GM12878 (cell line): Measurements from ENCODE around the gene PREX1. TPM values are rescaled to one million over a fixed set of nuclear protein-coding genes. Genes with fewer than 3 reads are reported as not detected.

Experiments used
- ATAC-seq: fragments of 200-7000 bp; cut with Tn5 transposase; 3 replicates; pipeline ENCODE4 v1.9.1; 2020; ENCODE audit warnings: mild to moderate bottlenecking, moderate library complexity
- BruUV-seq: library from RNA; stranded (reverse); fragments of 400-500 nt; replicated peaks from 2 replicates; lab custom pipeline; 2021; lab: Mats Ljungman, UMichigan
- CTCF ChIA-PET: fragments of 300-600 bp; sonication (Branson Sonifier 250); formaldehyde crosslinking; extraction: SDS; loops from one replicate; lab custom pipeline; 2021; ENCODE audit warnings: inconsistent platforms; lab: Yijun Ruan, JAX
- POLR2A ChIA-PET: fragments of 350-600 bp; formaldehyde crosslinking; extraction: SDS; loops from one replicate; lab custom pipeline; 2021; ENCODE audit warnings: inconsistent platforms; lab: Charles Lee
- RAD21 ChIA-PET: fragments of 300-600 bp; sonication (Branson Sonifier 250); formaldehyde crosslinking; loops from one replicate; lab custom pipeline; 2023; ENCODE audit warnings: antibody characterized with exemption; ENCODE audit not compliant: unreplicated experiment; lab: Charles Lee
- SMC1A ChIA-PET: fragments of 300-600 bp; sonication (Branson Sonifier 250); formaldehyde crosslinking; loops from one replicate; lab custom pipeline; 2023; ENCODE audit not compliant: unreplicated experiment, uncharacterized antibody; lab: Charles Lee
- DNase-seq: peaks from one replicate; pipeline ENCODE4 v3.0.0-alpha.2; 2011; ENCODE audit warnings: low read depth, low spot score
- FAIRE-seq: peaks from 3 replicates; lab custom pipeline; 2011; peaks lifted over from hg19 to GRCh38; lab: Jason Lieb, UNC
- H2AFZ ChIP-seq: 2 replicates; pipeline ENCODE4 v1.6.0; 2011; ENCODE audit warnings: low read depth, low read length, control low read depth; ENCODE audit not compliant: control insufficient read depth
- H3K27ac ChIP-seq: 2 replicates; pipeline ENCODE4 v1.5.1; 2011; ENCODE audit warnings: control low read depth; ENCODE audit not compliant: control insufficient read depth, insufficient read depth
- H3K27me3 ChIP-seq, 2 experiments: replicated peaks in 1 of 2; 2 replicates each; pipeline versions ENCODE4 v1.6.0 to v1.6.1; 2011; ENCODE audit warnings: low read length in 1 of 2; ENCODE audit not compliant: control insufficient read depth in 2 of 2, insufficient read depth in 2 of 2
- H3K36me3 ChIP-seq, 2 experiments: 2 replicates each; pipeline ENCODE4 v1.5.1; 2011; ENCODE audit warnings: low read length in 1 of 2; ENCODE audit not compliant: control insufficient read depth in 2 of 2, insufficient read depth in 2 of 2
- H3K4me1 ChIP-seq: 2 replicates; pipeline ENCODE4 v1.6.1; 2011; ENCODE audit warnings: mild to moderate bottlenecking, low read length, moderate library complexity, mixed read lengths; ENCODE audit not compliant: control insufficient read depth, insufficient read depth
- H3K4me2 ChIP-seq: 2 replicates; pipeline ENCODE4 v1.6.0; 2011; ENCODE audit warnings: control low read depth; ENCODE audit not compliant: control insufficient read depth, insufficient read depth
- H3K4me3 ChIP-seq: fragments of 200-600 bp; sonication (generic); 2 replicates; pipeline ENCODE4 v1.5.1; 2016
- H3K79me2 ChIP-seq: 2 replicates; pipeline ENCODE4 v1.6.0; 2011; ENCODE audit warnings: low read length; ENCODE audit not compliant: control insufficient read depth, insufficient read depth
- H3K9ac ChIP-seq: 2 replicates; pipeline ENCODE4 v1.8.0; 2011; ENCODE audit warnings: low read length, control low read depth, mixed read lengths; ENCODE audit not compliant: control insufficient read depth, insufficient read depth
- H3K9me3 ChIP-seq: replicated peaks from 3 replicates; pipeline ENCODE4 v1.5.1; 2011; ENCODE audit warnings: mild to moderate bottlenecking, low read length; ENCODE audit not compliant: control insufficient read depth, insufficient read depth
- H4K20me1 ChIP-seq: 2 replicates; pipeline ENCODE4 v1.6.0; 2011; ENCODE audit not compliant: control insufficient read depth, insufficient read depth
- BCL11A ChIP-seq: IDR thresholded peaks from 2 replicates; pipeline ENCODE4 v1.6.1; 2011; ENCODE audit warnings: low read depth, low read length
- CEBPB ChIP-seq, 2 experiments: fragments of 150-350 bp in 1 of 2; IDR thresholded peaks; 2 replicates each; pipeline ENCODE4 v1.6.1; 2012 to 2014; ENCODE audit warnings: low read depth in 2 of 2, low read length in 2 of 2, borderline replicate concordance in 1 of 2, inconsistent platforms in 1 of 2
- MYB ChIP-seq: fragments of 150-350 bp; IDR thresholded peaks from 2 replicates; pipeline ENCODE4 v1.6.1; 2014; ENCODE audit warnings: mild to moderate bottlenecking, low read depth, low read length, borderline replicate concordance
- TAF1 ChIP-seq: IDR thresholded peaks from 2 replicates; pipeline ENCODE4 v1.6.1; 2011; ENCODE audit warnings: mild to moderate bottlenecking, low read depth, low read length, borderline replicate concordance
- TARDBP ChIP-seq: IDR thresholded peaks from 2 replicates; pipeline ENCODE4 v1.6.1; 2016; ENCODE audit warnings: borderline replicate concordance
- TBL1XR1 ChIP-seq: IDR thresholded peaks from 2 replicates; pipeline ENCODE4 v1.6.1; 2012; ENCODE audit warnings: low read depth, low read length, improper control_type of control experiment
- TCF3 ChIP-seq: IDR thresholded peaks from 2 replicates; pipeline ENCODE4 v1.6.1; 2012; ENCODE audit warnings: low read depth, mild to moderate bottlenecking, low read length, borderline replicate concordance; ENCODE audit not compliant: insufficient read depth
- WGBS: methylation state at CpG from one replicate; pipeline ENCODE4 v1.1.6; 2016; ENCODE audit warnings: low lambda C conversion rate; ENCODE audit not compliant: insufficient replicate concordance, insufficient coverage; ENCODE audit errors: missing lambda C conversion rate; 5-methylcytosine and 5-hydroxymethylcytosine counted together
- in situ Hi-C: fragments of 300-500 bp; cut with MboI; formaldehyde crosslinking; loops from 9 replicates; pipeline ENCODE4 v1.14.3; 2018; ENCODE audit warnings: mixed read lengths
- intact Hi-C: fragments of 100-400 bp; cut with micrococcal nuclease; formaldehyde crosslinking; loops from one replicate; pipeline ENCODE4 v1.14.2; 2022; ENCODE audit not compliant: unreplicated experiment
- polyA plus RNA-seq, 11 experiments: library from polyadenylated mRNA; depleted of rRNA in 4 of 11; unstranded in 6 of 11; stranded (reverse) in 5 of 11; fragments of >200 nt; fragmentation: Nextera tagmentation in 4 of 11; fragmentation: Illumina TruSeq in 1 of 11; extraction: Ambion mirVana in 4 of 11; extraction: Trizol in 1 of 11; gene quantifications; 1 replicate in 1 of 11; 2 replicates in 10 of 11; pipeline versions ENCODE4 v1.2.1 to v1.2.3, GENCODE V29; 2011 to 2016; ENCODE audit warnings: inconsistent platforms in 2 of 11, missing spikeins in 2 of 11, low read depth in 1 of 11
- total RNA-seq, 4 experiments: library from RNA; depleted of rRNA in 3 of 4; stranded (reverse); fragments of >200 nt in 3 of 4; fragmentation: Illumina TruSeq in 1 of 4; extraction: Trizol in 1 of 4; gene quantifications; 2 replicates each; pipeline versions ENCODE4 v1.2.1 to v1.2.3, GENCODE V29; 2013 to 2021

Gene PREX1
- total and polyA plus RNA-seq, 10 of the 15 experiments (the other 5 are each of a cell fraction or from before 2014, with no cell fraction given): 2.6 to 114 (median 38.9) TPM

GRCh38 chr20:48619126-48620101 lies 208.4 kb downstream of the PREX1 start:
- ChIA-PET SMC1A (interaction anchor here (0.8 to 2.6 kb wide), 18 partner anchors 8 to 955 kb away, joined by 3 to 14 read pairs (median 4); no protein-coding TSS in a partner anchor), POLR2A (no interaction called here), RAD21 (interaction anchor here (1.1 to 3.1 kb wide), 26 partner anchors 10 to 957 kb away, joined by 3 to 45 read pairs (median 5); no protein-coding TSS in a partner anchor), CTCF (interaction anchor here (1.0 to 3.5 kb wide), 38 partner anchors 9 to 970 kb away, joined by 3 to 59 read pairs (median 6); partner anchors contain the start of gene SULF2)
- no peaks in the 10 kb centered on the region for H4K20me1 ChIP-seq
- intact Hi-C loops: loop anchor here (1.0 to 5.0 kb wide), 6 partner anchors 59 to 956 kb away; no protein-coding TSS in a partner anchor
- no peak for FAIRE-seq
- no peak for DNase-seq
- H3K27ac ChIP-seq: no peak overlapping the region
- WGBS: 84% methylated on average over 17 of the region's 17 CpGs
- in situ Hi-C loops: loop anchor here (5.0 kb wide), 3 partner anchors 832 to 937 kb away; partner anchors contain the start of gene SULF2
- H3K79me2 ChIP-seq: no peaks in the 10 kb centered on the region
- H3K4me2 ChIP-seq: no peak overlapping the region
- no TSS peak for BruUV-seq
- H3K4me3 ChIP-seq: no peak overlapping the region
- no peak overlapping the region for H2AFZ ChIP-seq
- H3K36me3 ChIP-seq: peaks cover 0 to 1% of the 10 kb centered on the region in 2 experiments; a peak in 1 of 4 replicates
- TF ChIP-seq MYB (no peak), CEBPB (IDR thresholded peaks at IDR 0.05; ENCODE audit: borderline replicate concordance in 1 of 2, low read depth in 2 of 2, low read length in 2 of 2) (no peak), BCL11A (no peak), TCF3 (no peak), TARDBP (no peak), TBL1XR1 (no peak), TAF1 (no peak)
- H3K27me3 ChIP-seq: no peaks in the 10 kb centered on the region
- peaks cover 3% of the 10 kb centered on the region; the same call in 1 of the 2 replicates for H3K4me1 ChIP-seq
- H3K9ac ChIP-seq: no peak overlapping the region
- no peaks in the 10 kb centered on the region for H3K9me3 ChIP-seq
- no peak for ATAC-seq
